ENCODE measurements around the gene SDK2.

Gene SDK2

GRCh38 chr17:73634629-73635028, 9.6 kb downstream of the SDK2 start:
- no peak for DNase-seq (ENCODE audit: low read depth)

- no peak for DNase-seq (ENCODE audit: low read depth)
Observed at GRCh38 chr17:73633736-73634135, 10.5 kb downstream of the SDK2 start.

DNA sequence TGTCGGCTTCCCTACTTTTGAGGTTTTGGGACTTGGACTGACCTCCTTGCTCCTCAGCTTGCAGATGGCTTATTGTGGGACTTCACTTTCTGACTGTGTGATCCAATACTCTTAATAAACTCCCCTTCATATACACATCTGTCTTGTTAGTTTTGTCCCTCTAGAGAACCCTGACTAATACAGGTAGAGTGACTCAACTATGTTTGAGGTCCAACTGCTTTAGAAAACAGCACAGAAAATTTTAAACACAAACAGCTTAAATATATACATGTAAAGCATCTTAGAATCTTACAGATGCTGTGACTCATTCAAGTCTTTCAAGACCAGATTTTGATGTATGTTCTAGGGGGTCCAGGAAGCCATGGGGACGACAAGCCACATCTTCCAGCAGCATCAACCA, 11.7 kb downstream of the SDK2 start:
- DNase-seq (ENCODE audit: low read depth) = no peak

DNA sequence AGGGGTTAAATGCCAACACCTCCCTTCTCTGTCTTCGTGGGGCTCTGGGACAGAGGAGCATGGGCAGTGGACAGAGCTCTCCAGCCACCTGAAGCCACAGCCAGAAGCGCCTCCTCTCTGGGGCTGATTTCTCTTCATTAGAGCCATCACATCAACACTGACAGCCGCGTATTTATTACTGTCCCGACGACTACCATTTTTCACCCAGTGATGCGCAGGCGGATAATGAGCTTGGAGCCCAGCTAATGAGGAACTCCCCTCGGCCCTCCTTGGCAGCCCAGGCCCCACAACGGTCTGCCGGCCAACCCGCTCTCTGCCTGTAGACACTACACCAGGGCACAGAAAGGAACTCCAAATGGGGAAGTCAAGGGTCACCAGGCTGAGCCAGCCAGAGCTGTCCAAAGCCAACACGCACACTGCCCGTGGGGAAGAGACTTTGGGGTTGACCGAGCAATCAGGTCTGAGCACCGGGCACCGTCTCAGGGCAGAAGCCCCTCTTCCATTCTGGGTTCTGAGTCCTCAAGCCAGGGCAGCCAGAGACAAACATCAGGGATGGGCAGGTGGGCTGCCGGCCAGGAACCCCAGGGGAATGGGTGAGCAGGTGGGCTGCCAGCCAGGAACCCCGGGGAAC, 13.2 kb downstream of the SDK2 start:
- DNase-seq (ENCODE audit: low read depth) = no peak

DNA sequence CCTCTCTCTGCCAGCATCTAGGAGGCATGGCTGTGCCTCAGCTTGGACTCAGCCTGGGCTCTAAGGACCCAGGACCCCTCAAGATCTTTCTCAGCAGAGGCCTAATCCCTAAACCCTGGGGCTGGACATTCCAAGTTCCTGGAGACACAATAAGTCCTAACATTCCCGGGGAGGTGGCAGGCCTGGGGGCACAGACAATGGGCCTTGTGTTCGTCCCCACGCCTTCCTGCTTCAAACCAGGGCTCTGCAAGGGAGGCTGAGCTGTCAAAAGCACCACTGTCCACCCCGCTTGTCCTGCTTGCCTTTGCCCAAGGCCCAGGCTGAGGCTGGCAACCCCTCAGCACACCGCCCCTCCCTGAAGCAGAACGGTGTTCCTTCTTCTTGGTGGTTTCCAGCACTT, 13.7 kb downstream of the SDK2 start:
- DNase-seq (ENCODE audit: low read depth) = no peak

GRCh38 chr17:73628642-73629552, 15.3 kb downstream of the SDK2 start:
- no peak for DNase-seq (ENCODE audit: low read depth)

DNA sequence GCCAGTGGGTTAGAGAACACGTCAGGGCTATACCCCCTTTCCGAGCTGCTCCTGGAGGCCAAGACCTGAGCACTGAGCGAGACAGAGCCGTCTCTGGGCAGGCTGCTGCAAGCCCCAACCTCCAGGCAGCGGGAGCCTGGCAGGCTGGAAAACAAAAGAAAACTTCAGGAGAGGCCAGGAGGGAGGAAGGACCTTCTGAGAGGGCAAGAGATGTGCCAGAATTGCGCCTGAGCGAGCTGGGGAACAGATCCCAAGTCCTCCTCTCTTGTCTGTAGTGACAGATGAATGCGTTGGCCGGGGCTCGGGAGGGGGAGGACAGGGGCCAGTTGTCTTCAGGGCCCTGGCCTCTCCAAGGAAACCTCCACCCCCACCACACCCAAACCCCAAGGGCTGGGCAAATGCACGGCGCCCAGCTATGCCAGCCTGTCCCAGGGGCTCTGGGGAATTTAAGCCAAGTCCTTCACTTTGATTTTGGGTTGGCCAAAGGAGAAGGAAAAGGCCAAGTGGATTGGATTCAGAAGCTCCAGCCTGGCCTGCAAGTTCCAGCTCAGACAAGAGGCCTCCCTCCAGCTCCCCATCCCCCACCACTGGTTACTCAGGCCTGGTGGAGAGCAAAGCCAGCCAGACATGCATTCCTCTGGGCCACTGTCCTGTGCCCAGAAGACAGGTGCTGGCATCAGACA, 18.1 kb downstream of the SDK2 start:
- DNase-seq (ENCODE audit: low read depth) = no peak

GRCh38 chr17:73625006-73625405, 19.2 kb downstream of the SDK2 start:
- DNase-seq (ENCODE audit: low read depth) = no peak

- no peak for DNase-seq (ENCODE audit: low read depth)
Observed at GRCh38 chr17:73624496-73624988, 19.7 kb downstream of the SDK2 start.

- DNase-seq (ENCODE audit: low read depth) = no peak
Observed at GRCh38 chr17:73623818-73624217, 20.4 kb downstream of the SDK2 start.

DNA sequence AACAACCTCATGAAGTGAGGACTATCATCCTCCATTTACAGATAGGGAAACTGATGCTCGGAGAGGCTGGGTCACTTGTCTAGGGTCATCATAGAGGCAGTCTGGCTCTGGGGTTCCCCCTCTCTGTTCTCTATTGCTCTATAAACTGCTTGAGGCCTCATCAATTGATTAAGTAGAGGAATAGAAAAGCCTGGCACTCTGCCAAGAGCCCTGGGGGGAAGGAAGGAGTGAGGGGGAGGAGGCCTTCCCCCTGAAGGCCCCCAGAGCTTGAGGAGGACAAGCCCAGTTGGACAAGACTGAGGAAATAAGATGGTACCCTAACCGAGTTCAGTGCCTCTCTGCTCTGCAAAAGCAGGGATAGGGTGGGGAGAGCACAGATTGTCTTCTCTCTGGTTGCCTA, 21.0 kb downstream of the SDK2 start:
- no peak for DNase-seq (ENCODE audit: low read depth)

DNA sequence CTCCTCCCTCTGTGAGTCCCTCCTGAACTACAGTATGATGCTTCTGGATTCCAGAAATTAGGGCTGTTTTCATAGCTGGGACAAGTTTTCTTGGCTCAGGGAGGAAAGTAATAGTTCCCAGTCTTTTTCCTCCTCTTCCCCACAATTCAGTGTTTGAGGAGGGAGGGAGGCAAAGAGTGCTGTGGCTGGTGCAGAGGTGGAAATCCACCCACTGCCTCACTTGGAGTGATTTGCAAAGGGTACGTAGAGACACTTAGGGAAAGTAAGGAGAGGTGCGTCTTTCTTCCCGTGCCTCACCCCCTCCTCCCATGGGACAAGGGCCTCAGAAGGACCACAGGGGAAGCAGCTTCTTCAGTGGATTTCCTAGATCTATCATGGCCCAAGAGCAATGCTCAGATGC, 21.9 kb downstream of the SDK2 start:
- no peak for DNase-seq (ENCODE audit: low read depth)

- DNase-seq (ENCODE audit: low read depth) = no peak
Observed at GRCh38 chr17:73621685-73622084, 22.6 kb downstream of the SDK2 start.

DNA sequence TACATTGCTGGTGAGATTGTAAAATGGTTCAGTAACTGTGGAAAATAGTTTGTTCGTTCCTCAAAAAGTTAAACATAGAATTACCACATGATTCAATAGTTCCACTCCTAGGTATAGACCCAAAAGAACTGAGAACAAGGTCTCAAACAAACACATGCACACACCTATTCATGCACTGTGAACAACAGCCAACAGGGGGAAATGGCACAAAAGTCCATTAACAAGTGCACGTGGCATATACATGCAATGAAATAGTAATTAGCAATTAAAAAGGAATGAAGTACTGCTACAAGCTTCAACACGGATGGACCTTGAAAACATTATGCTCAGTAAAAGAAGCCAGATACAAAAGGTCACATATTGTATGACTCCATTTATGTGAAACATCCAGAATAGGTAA, 23.8 kb downstream of the SDK2 start:
- DNase-seq (ENCODE audit: low read depth) = no peak

DNA sequence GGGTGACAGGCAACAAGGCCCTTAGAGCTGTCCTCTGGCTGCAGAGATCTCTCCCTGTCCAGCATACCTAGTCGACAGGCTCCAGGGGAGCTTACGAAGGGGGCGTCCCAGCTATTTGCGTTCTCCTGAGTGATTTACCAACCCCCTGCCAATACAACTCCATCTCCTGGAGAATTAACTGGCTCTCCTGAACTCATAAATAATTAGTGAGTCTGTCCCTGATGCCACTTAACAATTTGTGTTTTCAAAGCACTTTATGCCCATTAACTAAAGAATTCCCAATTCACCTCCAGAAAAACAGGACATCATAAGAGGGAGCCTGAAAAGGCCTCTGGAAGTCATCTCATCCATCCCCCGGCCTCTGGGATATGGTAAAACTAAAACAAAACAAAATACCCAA, 26.7 kb downstream of the SDK2 start:
- no peak for DNase-seq (ENCODE audit: low read depth)

GRCh38 chr17:73616873-73617404, 27.3 kb downstream of the SDK2 start:
- DNase-seq (ENCODE audit: low read depth) = no peak

- no peak for DNase-seq (ENCODE audit: low read depth)
Observed at GRCh38 chr17:73616120-73616872, 27.9 kb downstream of the SDK2 start.

- DNase-seq (ENCODE audit: low read depth) = no peak
Observed at GRCh38 chr17:73614256-73614655, 30.0 kb downstream of the SDK2 start.

GRCh38 chr17:73613271-73614233, 30.7 kb downstream of the SDK2 start:
- no peak for DNase-seq (ENCODE audit: low read depth)

- DNase-seq (ENCODE audit: low read depth) = no peak
Observed at GRCh38 chr17:73612031-73612472, 32.2 kb downstream of the SDK2 start.

DNA sequence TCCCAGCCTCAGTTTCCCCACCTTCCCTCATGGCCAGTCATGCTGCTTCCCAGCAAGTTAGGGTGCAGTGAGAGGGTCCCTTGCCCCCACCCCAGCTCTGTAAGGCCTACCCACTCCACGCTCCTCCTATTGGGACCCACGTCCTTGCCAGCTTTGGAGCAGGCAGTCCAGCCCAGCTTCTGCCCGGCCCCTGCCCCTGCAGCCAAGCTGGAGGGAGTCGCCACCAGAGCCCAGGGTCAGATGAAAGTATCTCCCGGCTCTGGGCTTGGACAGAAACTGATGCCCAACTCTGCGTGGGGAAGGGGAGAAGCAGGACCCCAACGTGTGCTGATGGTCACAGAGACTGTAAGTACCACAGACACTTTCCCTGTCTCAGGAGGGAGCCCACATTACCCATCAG, 32.6 kb downstream of the SDK2 start:
- DNase-seq (ENCODE audit: low read depth) = no peak
